Spleen (tissue), 3 donors: Measurements from ENCODE around the gene FGF14.

ENCODE experiments used
- POLR2A ChIP-seq, 3 donors: fragments of 450-650 bp; IDR thresholded peaks; one replicate each; pipeline ENCODE4 v1.5.1; 2017; ENCODE audit warnings: antibody characterized with exemption in 3 of 3, mild to moderate bottlenecking in 1 of 3
- POLR2AphosphoS5 ChIP-seq, 3 donors: sonication (generic); formaldehyde crosslinking; IDR thresholded peaks; one replicate each; pipeline ENCODE4 v1.5.1; 2017; ENCODE audit warnings: antibody characterized with exemption in 3 of 3

GRCh38 chr13:102261809-102262208 is 140.0 kb downstream of the FGF14 start:
- no peak for TF ChIP-seq POLR2A (IDR thresholded peaks at IDR 0.05)
- no peak for TF ChIP-seq POLR2AphosphoS5 (IDR thresholded peaks at IDR 0.05)
